GM12873 (cell line): ENCODE data around the gene ISG20L2.

Experiments
- TF ChIP-seq, protein P1 (sequence below): IDR thresholded peaks from 2 replicates; pipeline ENCODE4 v1.5.1; 2012; ENCODE audit warnings: low read depth, mild to moderate bottlenecking, moderate library complexity, low read length, control low read depth; ENCODE audit not compliant: insufficient read depth; ENCODE audit errors: missing control alignments

ISG20L2 gene

DNA sequence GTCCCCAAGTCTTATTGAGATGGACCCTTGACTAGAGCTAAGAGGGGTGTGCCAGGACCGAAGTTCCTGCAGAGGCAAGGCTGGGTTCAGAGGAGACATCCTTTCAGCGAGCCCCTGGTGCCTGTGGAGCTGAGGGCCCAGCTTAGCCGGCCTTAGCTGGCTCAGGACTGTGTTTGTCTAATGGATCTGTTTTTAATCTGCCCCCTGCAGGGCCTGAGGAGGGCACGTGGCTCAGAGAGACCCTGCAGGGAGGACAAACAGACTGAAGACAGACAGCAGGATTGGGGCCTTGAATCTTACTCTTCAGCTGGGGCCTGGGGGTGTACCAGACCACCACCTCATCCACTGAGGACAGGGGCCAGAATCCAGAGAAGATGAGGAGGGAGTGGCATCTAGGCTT, 24.8 kb downstream of the ISG20L2 start:
- TF ChIP-seq, protein P1, sequence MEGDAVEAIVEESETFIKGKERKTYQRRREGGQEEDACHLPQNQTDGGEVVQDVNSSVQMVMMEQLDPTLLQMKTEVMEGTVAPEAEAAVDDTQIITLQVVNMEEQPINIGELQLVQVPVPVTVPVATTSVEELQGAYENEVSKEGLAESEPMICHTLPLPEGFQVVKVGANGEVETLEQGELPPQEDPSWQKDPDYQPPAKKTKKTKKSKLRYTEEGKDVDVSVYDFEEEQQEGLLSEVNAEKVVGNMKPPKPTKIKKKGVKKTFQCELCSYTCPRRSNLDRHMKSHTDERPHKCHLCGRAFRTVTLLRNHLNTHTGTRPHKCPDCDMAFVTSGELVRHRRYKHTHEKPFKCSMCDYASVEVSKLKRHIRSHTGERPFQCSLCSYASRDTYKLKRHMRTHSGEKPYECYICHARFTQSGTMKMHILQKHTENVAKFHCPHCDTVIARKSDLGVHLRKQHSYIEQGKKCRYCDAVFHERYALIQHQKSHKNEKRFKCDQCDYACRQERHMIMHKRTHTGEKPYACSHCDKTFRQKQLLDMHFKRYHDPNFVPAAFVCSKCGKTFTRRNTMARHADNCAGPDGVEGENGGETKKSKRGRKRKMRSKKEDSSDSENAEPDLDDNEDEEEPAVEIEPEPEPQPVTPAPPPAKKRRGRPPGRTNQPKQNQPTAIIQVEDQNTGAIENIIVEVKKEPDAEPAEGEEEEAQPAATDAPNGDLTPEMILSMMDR: no peak

GRCh38 chr1:156703336-156703735, 25.2 kb downstream of the ISG20L2 start:
- TF ChIP-seq, protein P1: no peak

DNA sequence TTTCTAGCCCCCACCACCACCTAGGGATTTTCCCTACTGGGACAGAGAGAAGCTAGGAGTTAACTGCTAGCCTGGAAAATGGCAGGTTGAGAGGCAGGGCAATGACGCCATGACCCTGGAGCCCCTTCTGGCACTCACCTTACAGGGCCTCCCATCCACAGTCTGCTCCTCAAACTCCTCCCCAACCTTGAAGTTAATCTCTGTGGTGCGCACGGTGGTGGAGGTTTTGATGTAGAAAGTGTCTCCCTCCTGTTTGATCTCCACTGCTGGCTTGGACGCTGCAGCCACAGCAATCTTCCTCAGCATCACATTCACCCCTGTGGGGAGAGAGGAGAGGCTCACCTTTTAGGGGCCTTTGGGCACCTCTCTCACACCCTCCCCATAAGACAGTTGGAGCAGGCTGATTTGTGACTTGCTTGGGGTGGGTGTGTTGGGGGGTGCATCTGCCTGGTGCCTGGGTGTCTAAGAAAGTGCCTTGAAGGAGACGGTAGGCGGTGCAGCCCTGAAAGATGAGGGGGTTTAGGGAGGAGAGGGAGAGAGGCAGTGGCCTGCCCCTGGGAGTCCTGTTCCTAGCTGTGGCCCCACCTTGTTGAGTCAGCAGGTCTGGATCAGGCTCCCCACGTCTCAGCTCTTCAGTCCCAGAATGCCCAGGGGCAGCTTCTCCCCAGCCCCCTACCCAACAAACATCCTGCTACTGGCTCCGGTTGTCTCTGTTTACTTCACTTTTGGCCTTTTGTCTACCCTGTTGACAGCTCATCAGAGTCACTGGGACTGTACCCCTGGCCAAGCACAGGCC, 27.6 kb downstream of the ISG20L2 start:
- TF ChIP-seq, protein P1: no peak

GRCh38 chr1:156698995-156699394, 29.6 kb downstream of the ISG20L2 start:
- TF ChIP-seq, protein P1: no peak

DNA sequence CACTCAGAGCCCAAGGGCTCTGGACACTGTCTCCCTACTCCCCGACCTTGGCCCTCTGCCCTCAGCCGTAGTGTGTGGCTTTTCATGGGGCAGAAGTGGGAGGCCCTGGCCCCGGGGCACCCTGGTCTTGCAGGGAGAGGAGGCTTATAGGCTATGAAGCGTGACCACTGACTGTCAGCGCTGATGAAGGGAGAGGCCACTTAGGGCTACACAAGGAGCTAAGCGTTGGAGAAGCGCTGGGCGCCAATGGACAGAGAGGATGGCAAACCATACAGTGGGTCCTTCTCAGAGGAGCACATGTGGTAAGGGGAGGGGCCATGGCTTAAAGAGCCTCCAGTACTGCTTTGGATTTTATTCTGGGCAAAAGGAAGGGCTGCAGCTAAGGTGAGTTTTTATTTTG, 31.1 kb downstream of the ISG20L2 start:
- TF ChIP-seq, protein P1: no peak

- TF ChIP-seq, protein P1: no peak
These were observed 31.8 kb downstream of the ISG20L2 start for GRCh38 chr1:156696755-156697154.

DNA sequence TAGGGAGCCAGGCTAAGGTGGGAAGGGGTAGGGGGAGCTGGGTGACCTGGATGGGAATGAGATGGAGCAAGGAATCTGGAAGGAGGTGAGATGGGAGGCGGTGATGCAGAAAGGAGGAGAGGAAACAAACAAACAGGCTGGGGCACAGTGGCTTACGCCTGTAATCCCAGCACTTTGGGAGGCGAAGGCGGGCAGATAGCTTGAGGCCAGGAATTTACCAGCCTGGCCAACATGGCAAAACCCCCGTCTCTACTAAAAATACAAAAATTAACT, 33.9 kb downstream of the ISG20L2 start:
- TF ChIP-seq, protein P1: no peak
